Activated CD4-positive, CD25-positive, alpha-beta regulatory T cell treated with anti-CD3 and anti-CD28 coated beads, Interleukin-2, amount 50 U/mL, for 72 hours (primary cell): ENCODE results near the gene MYO1A.
"Not testable (repeated sequence)": the region's sequence is repeated elsewhere in the genome, so short reads cannot be mapped to it uniquely, and the experiment has no call there.

Experiments
- DNase-seq: peaks from one replicate; pipeline ENCODE4 v3.0.0; 2021

MYO1A gene

DNA sequence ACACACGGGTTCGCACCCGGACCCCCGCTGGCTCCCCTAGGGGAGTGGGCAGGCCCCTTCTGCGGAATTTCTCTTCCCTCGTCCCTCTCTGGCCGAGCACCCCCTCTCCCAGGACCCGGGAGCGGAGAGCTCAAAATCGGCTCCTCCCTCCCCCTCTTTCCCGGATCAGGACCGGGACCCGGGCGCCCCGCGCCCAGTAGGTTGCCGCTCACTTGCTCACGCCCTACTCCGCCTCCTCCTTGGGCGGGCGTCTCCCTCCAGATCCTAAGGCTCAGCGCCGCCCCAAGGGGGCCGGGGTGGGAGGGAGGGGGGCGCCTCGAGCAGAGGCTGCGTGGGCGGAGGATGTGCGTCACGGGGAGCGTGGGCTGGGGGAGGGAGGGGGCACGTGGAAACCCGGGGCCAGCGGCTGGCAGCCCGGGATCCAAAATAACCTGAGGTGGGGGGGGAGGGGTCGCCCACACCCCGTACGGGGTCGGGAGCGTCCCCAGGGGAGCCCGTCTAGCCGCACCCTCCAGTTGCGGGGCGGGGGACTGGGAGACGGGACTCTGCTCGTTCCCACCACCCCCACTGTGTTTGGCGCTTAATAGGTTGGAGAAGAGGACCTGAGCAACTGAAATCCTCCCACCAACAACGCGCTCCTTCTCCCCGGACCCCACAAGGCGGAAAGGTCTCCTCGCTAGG is 37.2 kb upstream of the MYO1A start:
- DNase-seq: peak; percentile 81

DNA sequence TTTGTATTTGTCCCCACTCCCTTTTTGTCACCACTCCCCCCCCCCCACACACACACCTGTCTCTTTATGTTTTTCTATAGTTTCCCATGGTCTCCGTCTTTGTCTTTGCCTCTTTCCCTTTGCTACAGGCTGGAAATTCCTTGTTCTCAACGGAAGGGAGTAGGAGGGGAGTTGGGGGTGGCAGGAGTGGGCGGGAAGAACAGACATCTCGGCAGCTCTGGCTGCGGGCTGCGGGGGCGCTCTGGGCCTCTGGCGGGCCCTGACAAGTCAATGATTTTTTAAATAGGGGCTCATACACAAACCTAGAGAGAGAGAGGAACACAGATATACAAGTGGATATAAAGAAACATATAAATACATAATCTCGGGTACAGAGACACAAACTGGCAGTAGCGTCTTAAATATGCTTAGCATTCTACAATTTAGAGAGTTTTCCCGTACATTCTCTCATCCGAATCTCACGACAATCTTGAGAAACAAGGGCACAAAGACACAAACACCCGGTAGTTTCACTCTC is 36.6 kb upstream of the MYO1A start:
- DNase-seq: peak; percentile 44

DNA sequence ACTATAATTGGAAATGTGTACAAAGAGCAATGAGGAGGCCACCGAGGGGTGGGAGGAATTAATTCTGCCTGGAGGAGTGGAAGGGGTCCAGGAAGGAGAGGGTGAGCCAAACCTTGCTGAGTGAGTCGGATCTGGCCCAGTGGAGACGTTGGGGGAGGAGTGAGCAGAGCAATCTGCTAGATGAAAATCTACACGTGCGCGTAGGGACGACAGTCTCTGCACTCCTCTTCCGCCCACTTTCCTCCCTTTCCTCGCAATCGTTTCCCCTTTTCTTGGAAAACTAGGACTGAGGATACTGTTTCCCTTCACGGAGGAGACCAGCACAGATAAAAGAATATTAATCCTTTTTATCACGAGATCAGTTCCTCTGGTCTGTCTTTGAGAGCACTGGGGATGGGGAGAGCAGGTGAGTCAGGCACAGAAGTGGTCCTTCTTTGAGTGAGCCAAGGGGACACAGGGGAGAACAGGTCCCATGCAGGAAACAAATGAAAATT is 36.1 kb upstream of the MYO1A start:
- peak; percentile 32 for DNase-seq

DNA sequence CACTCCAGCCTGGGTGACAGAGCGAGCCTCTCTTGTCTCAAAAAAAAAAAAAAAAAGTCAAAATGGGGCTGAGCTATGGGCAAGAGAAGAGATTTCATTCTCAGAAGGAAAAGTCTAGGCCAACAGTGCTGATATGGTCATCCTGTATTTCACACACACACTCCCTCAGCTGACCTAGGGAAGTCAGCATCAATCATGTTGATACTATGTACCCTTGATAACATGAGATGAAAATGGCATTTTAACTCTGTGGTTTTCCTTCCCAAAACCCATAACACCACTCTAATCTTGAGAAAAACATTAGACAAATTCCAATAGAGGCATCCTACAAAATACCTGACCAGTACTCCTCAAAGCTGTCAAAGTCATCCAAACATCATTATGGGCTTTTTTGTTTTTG is 30.9 kb upstream of the MYO1A start:
- DNase-seq: no peak

DNA sequence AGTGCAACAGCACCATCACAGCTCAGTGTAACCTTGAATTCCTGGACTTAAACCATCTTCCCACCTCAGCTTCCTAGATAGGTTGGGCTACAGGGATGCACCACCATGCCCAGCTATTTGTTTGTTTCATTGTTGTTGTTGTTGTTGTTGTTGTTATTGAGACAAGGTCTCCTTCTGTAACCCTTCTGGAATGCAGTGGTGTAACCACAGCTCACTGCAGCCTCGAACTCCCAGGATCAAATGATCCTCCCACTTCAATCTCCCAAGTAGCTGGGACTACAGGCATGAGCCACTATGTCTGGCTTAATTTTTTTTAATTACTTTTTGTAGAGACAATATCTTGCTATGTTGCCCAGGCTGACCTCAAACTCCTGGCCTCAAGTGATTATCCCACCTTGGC is 29.9 kb upstream of the MYO1A start:
- DNase-seq: no peak

DNA sequence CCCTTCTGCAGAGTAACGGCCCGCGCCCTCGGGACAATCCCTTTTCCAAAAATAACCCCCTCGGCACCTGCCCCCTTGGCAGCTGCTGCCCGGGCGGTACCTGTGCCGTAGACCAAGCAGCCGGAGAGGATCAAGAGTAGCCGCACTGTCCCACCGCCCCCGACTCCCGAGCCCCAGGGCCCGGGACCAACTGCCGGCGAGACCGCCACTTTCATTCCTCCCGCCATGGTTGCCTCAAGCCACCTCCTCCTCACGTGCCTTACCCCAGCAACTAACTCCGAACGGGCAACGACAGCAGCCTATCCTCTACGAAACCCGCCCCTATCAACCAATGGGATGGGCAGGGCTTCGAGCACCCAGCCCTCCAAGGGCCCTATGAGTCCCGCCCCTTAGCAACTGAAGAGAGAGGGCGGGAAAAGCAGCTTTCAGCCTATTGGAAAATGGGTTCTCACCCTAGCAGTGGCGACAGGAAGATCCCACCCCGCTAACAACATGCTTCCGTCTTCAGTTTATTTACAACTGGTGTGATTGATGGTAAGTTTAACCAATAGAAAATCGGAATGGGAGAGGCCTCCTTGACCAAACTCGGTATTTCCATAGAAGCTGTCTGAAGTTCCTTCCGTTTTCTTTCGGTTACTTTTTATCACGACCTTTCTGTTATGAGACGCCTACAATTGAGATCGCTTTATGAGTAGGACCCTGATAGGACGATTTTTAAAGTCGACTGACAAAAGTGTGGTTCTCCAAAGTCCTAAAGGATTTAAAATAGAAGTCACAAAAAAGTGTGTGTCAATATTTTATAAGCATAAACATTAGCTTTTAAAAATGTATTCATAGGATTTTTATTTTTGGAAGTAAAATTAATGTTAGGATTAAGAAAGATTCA is 28.8 kb upstream of the MYO1A start, which contains the start of gene NEMP1:
TSS of gene NEMP1 (minus strand) at position 273 of the 886 bp plus-strand sequence. CDS start at position 227, 46 bp downstream.
- peak; percentile 87 for DNase-seq

DNA sequence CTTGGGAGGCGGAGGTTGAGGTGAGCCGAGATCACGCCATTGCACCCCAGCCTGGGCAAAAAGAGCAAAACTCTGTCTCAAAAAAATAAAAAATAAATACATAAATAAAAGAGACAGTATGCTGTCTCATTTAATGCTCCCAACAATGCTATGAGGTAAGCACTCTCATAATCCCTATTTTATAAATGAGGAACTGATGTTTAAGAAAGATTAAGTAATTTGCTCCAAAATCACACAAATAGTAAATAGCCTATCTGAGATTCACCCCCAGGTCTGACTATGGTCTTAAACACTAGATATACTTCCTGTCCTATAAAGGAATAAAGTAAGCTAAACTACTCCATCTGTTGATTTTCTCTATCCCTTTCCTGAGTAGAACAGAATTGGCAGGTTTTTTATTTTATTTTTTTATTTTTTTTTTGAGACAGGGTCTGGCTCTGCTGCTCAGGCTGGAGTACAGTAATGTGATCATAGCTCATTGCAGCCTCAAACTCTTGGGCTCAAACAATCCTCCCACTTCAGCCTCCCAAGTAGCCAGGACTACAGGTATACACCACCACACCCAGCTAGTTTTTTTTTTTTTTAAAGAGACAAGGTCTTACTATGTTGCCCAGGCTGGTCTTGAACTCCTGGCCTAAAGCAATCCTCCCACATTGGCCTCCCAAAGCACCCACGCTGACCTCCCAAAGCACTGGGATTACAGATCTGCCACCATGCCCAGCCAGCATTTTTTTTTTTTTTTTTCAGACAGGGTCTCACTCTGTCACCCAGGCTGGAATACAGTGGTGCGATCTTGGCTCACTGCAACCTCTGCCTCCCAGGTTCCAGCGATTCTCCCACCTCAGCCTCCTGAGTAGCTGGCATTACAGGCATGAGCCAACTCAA is 23.9 kb upstream of the MYO1A start:
- not testable (repeated sequence) for DNase-seq

DNA sequence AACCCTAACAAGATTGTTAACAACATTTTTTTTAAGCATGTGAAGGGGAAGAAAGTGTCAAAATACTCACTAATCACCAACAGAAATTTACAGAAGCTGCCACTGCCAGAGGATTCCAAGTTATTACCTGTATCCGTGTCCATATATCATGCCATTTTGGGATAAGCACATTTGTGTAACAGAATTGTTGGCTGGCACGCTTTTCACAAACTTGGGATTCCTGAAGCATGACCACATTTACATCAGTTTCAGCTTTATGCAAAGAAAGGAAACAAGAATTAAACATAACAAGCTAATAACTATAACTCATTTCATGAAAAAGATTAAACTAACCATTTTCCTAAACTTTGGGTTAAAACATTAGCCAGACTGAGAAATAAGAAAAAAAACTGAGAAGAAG is 22.7 kb upstream of the MYO1A start:
- DNase-seq: no peak

DNA sequence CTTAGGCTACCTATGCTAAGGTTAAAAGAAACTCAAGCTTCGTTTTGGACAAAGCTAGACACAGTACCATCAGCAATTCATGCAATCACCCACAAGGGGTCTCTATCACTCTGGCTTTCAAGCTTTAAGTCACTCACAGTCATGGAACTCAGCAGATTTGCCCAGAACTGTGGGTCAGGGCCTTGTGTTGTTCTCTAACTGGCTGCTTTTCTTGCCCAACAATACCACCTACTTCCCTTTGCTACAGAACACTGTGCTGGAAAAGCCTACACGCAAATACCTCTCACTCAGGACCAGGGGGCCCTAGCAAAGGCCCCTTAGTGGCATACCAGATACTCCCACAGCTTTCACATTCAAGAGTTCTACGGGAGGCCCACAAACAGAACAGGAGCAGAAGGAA is 19.6 kb upstream of the MYO1A start:
- no peak for DNase-seq

DNA sequence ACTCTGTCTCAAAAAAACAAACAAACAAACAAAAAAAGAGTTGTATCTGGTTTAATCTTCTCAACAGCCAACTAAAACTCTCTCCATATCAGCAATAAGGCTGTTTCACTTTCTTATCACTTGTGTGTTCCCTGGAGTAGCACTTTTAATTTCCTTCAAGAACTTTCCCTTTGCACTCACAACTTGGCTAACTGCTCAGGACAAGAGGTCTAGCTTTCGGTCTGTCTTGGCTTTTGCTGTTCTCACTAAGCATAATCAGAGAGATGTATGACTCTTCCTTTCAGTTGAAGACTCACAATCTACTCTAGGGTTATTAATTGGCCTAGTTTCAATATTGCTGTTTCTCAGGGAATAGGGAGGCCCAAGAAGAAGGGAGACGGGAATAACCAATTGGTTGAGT is 16.3 kb upstream of the MYO1A start:
- no peak for DNase-seq

DNA sequence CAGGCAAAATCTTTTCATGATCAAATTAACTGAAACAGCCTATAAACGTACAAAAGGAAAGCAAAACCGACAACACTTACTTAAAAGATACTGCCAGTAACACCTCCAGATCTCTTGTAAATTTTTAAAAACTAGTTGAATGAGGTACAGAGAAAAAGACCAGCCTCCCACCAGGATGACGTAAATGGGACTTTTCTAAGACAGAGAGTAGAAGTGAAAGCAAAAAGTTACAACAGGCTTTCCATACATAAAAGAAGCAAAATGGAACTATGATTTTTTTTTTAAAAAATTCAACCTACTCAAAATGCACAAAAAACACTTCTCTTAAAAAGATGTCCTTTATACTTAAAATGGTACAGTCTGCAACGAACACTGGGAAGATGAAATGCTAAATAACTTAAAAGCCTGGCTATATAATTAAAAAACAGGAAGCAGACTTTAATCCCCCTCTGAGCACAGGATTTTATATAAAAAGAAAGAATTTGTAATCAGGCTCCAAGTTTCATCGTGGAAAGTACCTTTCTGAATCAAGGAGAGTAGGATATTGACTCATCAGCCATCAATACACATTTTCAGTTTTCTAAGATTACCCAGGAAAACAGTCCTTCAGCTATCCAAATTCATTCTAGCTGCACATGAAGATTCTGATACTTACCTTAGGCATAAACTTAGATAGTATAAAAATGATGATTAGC is 14.2 kb upstream of the MYO1A start:
- DNase-seq: no peak

DNA sequence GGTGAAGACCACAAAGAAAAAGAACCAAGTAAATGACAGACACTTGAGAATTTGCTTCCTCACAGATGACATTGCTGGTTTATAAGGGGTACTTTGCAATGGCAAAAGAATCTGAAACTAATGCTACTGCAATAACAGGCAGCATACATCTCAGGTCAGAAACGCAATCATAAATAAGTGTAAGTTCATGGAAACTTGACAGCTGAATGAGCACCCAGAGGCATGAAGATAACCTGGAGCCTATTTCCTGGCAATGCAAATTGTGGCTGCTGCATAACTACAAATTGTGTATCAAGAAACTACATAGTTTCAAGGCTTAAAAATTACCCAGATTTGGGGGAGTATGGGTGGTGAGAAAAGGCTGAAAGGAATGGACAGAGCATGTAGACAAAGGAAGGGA is 8.5 kb upstream of the MYO1A start:
- no peak for DNase-seq

DNA sequence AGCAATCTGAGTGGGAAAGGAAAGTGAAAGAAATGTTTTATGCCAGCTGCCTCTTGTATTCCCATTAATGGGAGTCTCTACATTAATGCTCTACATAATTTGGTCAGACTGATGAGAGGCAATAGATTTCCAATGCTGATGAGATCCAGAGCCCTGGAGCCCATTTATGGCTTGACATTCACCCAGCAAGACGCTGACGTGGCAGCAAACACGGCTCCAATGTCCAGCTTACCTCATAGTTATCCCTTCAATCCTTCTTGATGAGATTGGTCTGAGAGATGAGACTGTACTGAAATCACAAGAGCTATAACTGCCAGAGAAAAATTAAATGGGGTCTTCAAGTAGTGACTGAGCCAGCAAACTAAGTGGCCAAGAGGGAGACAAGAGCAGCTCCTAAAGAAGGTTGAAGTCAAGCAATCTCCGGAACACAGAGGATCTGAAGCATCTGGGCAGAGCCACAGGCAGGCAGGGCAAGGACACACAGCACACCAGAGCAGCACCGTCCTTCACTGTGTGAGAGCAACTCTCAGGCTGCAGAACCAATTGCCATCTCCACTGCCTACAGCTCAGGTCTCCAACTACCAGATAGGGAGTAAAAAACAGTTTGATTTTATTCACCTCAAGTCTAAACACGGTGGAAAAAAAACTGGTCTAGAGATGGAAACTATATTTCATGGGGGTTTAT is 7.3 kb upstream of the MYO1A start:
- DNase-seq: no peak

DNA sequence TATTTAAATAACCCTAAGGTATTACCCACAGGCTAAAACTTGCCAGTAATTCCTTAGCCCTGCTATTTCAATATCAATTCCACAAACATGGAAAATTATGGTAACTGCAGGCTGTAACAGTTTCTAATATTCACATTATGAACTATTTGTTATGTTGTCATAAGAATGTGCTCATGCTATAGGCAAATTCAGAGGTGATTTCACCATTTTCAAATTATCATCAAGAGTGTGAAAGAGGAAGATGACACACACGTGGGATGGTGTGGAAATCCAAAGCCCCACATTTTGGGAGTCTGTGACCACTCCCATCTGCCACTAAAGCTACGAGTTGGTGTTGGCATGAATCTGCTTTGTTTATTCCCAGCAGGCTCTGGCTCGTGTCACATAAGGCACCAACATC is 5.9 kb upstream of the MYO1A start:
- no peak for DNase-seq

DNA sequence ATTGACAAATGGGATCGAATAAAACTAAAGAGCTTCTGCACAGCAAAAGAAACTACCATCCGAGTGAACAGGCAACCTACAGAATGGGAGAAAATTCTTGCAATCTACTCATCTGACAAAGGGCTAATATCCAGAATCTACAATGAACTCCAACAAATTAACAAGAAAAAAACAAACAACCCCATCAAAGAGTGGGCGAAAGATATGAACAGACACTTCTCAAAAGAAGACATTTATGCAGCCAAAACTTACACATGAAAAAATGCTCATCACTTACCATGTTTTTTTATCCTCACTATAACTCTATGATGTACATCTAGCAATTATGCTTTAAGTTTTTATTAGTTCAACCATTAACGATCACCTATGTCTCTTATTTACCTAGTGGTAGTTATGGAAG is 4.0 kb upstream of the MYO1A start:
- DNase-seq: not testable (repeated sequence)

DNA sequence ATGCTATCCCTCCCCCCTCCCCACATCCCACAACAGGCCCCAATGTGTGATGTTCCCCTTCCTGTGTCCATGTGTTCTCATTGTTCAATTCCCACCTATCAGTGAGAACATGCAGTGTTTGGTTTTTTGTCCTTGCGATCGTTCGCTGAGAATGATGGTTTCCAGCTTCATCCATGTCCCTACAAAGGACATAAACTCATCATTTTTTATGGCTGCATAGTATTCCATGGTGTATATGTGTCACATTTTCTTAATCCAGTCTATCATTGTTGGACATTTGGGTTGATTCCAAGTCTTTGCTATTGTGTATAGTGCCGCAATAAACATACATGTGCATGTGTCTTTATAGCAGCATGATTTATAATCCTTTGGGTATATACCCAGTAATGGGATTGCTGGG is 3.2 kb upstream of the MYO1A start:
- DNase-seq: not testable (repeated sequence)

DNA sequence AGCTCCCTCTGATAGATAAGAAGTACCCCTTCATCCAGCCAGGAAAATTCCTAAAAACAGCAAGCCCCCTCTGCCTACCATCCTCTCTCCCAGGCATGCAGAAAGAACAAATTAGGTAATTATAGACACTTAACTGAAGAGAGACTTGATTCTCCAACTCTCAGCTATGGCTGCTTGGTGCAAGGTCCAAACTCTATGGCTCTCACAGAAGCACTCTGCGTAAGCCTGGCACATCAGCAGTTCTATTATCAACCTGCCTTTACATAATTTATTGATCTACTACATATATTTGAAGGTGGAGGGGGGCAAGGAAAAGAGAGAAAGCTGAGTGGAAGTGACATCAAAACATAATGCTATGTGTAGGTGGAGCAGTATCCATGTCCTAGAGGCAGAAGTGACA is 1.1 kb upstream of the MYO1A start:
- no peak for DNase-seq

DNA sequence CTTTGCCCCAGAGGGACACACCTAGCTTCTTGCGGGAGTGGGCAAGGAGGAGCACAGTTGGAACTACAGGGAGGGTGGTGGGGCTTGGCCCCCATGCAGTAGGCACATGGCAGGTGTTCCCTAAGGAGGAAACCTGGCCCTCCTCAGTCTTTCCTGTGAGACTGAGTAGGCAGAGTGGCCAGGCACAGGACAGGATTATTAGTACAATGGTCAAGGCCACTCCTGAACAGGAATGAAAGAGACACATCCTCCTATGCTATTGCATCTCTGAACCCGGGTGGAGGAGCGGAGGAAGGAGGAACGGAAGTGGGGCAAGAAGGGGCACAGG is 846 bp downstream of the MYO1A start:
- no peak for DNase-seq

DNA sequence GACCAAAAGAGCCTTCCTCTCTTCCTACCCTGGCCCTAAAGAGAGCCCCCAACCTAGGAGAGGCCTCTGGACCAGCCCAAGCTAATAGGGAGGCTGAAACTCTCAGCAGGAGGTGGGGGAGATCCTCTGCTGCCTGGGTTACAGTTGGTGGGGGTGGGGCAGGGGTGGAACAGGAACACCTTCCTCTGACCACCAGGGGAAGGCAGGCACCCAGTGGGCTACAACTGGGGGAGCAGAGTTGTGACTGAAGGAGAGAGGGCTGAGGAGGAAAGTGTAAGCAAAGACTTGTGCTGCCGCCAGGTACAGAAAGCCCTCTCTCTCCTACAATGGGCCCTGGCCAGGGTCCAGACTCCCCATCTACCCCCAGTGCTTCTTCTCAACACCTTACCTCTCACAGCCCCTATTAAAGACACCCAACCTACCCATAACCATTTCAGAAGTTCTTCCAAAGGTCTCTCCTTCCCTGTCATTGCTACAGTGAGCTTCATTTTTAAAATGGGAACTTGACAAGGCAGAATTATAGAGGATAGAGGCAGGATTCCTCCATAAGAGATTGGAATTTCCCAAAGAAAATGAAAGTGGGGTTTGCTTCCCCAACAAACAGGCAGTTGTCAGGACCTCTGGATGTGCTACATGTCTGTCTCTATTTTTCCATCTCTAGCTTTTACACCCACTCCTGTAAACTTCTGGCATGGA is 1.4 kb downstream of the MYO1A start:
- no peak for DNase-seq

DNA sequence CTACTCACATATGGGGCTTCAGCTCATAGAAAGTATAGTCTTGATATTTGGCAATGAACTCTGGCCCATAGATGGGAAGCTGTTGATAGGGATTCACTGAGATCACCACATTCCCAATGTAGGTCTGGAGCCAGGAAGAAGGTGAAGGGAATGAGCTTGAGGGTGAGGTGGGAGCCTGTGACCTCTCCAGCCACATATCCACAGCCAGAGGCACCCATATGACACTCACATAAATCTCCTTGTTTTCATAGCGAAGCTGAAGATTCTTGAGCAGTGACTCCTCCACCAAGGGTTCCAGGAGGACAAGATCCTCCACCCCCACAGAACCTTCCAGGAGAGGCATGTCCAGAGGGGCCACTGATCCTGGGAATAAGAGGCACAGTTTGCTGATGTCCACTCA is 1.9 kb downstream of the MYO1A start:
- DNase-seq: no peak
